Gastroesophageal sphincter (tissue), 4 donors: ENCODE results near the gene NPR1. TPM values are rescaled to one million over a fixed set of nuclear protein-coding genes. Genes with fewer than 3 reads are reported as not detected.
A peak's percentile ranks its signal among the peaks of the same experiment; 100 is the strongest.

Source experiments
- ATAC-seq: fragments of 150-250 bp; one replicate; pipeline ENCODE4 v1.9.1; 2016; ENCODE audit warnings: mild to moderate bottlenecking, moderate library complexity
- H3K27ac ChIP-seq, 4 donors: fragments of 200-600 bp; sonication (generic) in 3 of 4; 1 replicate in 3 of 4; 2 replicates in 1 of 4; pipeline ENCODE4 v1.5.1; 2016 to 2019
- H3K27me3 ChIP-seq: fragments of 200-600 bp; sonication (generic); one replicate; pipeline ENCODE4 v1.5.1; 2019
- H3K36me3 ChIP-seq, 2 donors: fragments of 200-600 bp; sonication (generic); one replicate each; pipeline ENCODE4 v1.5.1; 2019; ENCODE audit warnings: control low read depth in 1 of 2
- H3K4me1 ChIP-seq, 3 donors: fragments of 200-600 bp; sonication (generic); 1 replicate in 2 of 3; 2 replicates in 1 of 3; pipeline ENCODE4 v1.5.1; 2016 to 2019; ENCODE audit warnings: control low read depth in 2 of 3
- H3K4me3 ChIP-seq, 2 donors: fragments of 200-600 bp; sonication (generic); one replicate each; pipeline ENCODE4 v1.5.1; 2019; ENCODE audit warnings: mild to moderate bottlenecking in 1 of 2, moderate library complexity in 1 of 2
- H3K9me3 ChIP-seq, 3 donors: fragments of 200-600 bp; sonication (generic); one replicate each; pipeline ENCODE4 v1.5.1; 2017 to 2019; ENCODE audit warnings: control low read depth in 2 of 3
- EP300 ChIP-seq: sonication (generic); formaldehyde crosslinking; IDR thresholded peaks from one replicate; pipeline ENCODE4 v1.6.1; 2017; ENCODE audit warnings: antibody characterized with exemption, mild to moderate bottlenecking
- POLR2A ChIP-seq, 2 donors: fragments of 450-650 bp; IDR thresholded peaks; one replicate each; pipeline ENCODE4 v1.6.1; 2017; ENCODE audit warnings: antibody characterized with exemption in 2 of 2, mild to moderate bottlenecking in 2 of 2, moderate library complexity in 1 of 2
- POLR2AphosphoS5 ChIP-seq: sonication (generic); formaldehyde crosslinking; IDR thresholded peaks from one replicate; pipeline ENCODE4 v1.6.1; 2017; ENCODE audit warnings: antibody characterized with exemption
- WGBS, 2 donors: methylation state at CpG; one replicate each; pipeline ENCODE4 v1.1.5; 2018; ENCODE audit warnings: low coverage in 1 of 2; 5-methylcytosine and 5-hydroxymethylcytosine counted together
- total RNA-seq, 4 donors: library from RNA; depleted of rRNA; stranded (reverse); fragments of >200 nt; gene quantifications; one replicate each; pipeline ENCODE4 v1.1.0, GENCODE V29; 2016
- TF ChIP-seq, protein P1 (sequence below), 4 experiments: fragments of 200-600 bp in 2 of 4; fragments of 450-650 bp in 2 of 4; sonication (generic) in 1 of 4; IDR thresholded peaks; one replicate each; pipeline ENCODE4 v1.5.1; 2017 to 2019; ENCODE audit warnings: antibody characterized with exemption in 4 of 4, mild to moderate bottlenecking in 2 of 4, moderate library complexity in 2 of 4

NPR1 gene
- total RNA-seq, 4 donors from 2014 or later: 36.7 to 57.0 (median 46.7) TPM

DNA sequence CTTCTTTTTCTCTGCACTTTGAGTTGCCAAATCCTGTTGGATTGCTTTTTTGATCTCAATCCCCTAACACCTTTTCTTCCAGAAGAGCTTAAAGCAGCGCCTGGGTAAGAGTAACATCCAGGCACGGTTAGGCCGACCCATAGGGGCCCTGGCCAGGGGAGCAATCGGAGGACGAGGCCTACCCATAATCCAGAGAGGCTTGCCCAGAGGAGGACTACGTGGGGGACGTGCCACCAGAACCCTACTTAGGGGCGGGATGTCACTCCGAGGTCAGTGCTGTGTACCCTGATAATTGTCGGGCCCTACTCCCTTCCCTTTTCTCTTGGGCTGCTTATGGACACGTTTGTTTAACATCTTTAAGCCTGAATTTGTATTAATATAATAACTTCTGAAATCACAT lies 36.3 kb upstream of the NPR1 start:
- Histone ChIP-seq H3K27me3 (no peaks in the 10 kb centered on the region), H3K4me3 (no peak overlapping the region), H3K27ac (no peak overlapping the region), H3K4me1 (peaks cover 0 to 66% (median 8%) of the 10 kb centered on the region in 3 donors), H3K9me3 (no peaks in the 10 kb centered on the region), H3K36me3 (peaks cover 0 to 100% of the 10 kb centered on the region in 2 donors)
- TF ChIP-seq POLR2AphosphoS5 (no peak), POLR2A (IDR thresholded peaks at IDR 0.05) (no peak), EP300 (no peak)
- TF ChIP-seq, protein P1, sequence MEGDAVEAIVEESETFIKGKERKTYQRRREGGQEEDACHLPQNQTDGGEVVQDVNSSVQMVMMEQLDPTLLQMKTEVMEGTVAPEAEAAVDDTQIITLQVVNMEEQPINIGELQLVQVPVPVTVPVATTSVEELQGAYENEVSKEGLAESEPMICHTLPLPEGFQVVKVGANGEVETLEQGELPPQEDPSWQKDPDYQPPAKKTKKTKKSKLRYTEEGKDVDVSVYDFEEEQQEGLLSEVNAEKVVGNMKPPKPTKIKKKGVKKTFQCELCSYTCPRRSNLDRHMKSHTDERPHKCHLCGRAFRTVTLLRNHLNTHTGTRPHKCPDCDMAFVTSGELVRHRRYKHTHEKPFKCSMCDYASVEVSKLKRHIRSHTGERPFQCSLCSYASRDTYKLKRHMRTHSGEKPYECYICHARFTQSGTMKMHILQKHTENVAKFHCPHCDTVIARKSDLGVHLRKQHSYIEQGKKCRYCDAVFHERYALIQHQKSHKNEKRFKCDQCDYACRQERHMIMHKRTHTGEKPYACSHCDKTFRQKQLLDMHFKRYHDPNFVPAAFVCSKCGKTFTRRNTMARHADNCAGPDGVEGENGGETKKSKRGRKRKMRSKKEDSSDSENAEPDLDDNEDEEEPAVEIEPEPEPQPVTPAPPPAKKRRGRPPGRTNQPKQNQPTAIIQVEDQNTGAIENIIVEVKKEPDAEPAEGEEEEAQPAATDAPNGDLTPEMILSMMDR (IDR thresholded peaks at IDR 0.05): no peak
- ATAC-seq: no peak
- WGBS, 2 donors: 73 to 79% methylated on average over 8 of the region's 11 CpGs

GRCh38 chr1:153643100-153643499 lies 35.4 kb upstream of the NPR1 start:
- TF ChIP-seq POLR2AphosphoS5 (no peak), EP300 (no peak), POLR2A (IDR thresholded peaks at IDR 0.05) (no peak)
- TF ChIP-seq, protein P1 (IDR thresholded peaks at IDR 0.05): no peak
- no peak for ATAC-seq
- no peaks in the 10 kb centered on the region for H3K9me3 ChIP-seq
- peaks cover 0 to 57% (median 8%) of the 10 kb centered on the region in 3 donors for H3K4me1 ChIP-seq
- H3K27me3 ChIP-seq: no peaks in the 10 kb centered on the region
- H3K4me3 ChIP-seq: no peak overlapping the region
- H3K27ac ChIP-seq: peak overlapping the region in 2 of 4 donors; percentile 24 to 53
- WGBS, 2 donors: 83 to 86% methylated on average over 9 to 11 of the region's 11 CpGs
- H3K36me3 ChIP-seq: peaks cover 0 to 91% of the 10 kb centered on the region in 2 donors

DNA sequence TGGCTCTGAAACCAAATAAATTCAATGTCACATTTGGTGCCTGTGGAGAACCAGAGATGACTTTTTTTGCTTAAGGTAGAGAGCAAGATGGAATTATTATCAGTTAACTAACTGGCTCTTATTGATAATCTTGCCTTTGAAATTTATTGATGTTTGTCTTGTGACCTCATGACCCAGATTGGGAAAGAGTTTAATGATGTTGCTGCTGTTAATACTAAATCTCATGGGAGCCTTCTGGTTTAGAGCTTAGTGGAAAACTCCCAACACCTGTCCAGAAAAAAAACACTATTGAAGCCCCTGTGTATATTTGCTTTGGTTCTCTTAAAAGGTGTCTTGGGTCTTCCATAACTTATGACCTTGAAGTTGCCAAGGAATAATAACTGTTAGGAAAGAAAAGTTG lies 34.7 kb upstream of the NPR1 start:
- H3K4me3 ChIP-seq: no peak overlapping the region
- peaks cover 0 to 84% of the 10 kb centered on the region in 2 donors for H3K36me3 ChIP-seq
- H3K27me3 ChIP-seq: no peaks in the 10 kb centered on the region
- peak overlapping the region in 2 of 4 donors; percentile 47 to 53 for H3K27ac ChIP-seq
- TF ChIP-seq EP300 (no peak), POLR2A (IDR thresholded peaks at IDR 0.05) (no peak), POLR2AphosphoS5 (no peak)
- TF ChIP-seq, protein P1 (IDR thresholded peaks at IDR 0.05): no peak
- H3K4me1 ChIP-seq: peaks cover 0 to 51% (median 8%) of the 10 kb centered on the region in 3 donors
- H3K9me3 ChIP-seq: no peaks in the 10 kb centered on the region
- no peak for ATAC-seq

GRCh38 chr1:153646672-153647345 lies 31.7 kb upstream of the NPR1 start:
- WGBS, 2 donors: 83% methylated on average over 4 of the region's 5 CpGs; no CpG with 5 or more reads in 1 of the 2 donors
- Histone ChIP-seq H3K4me1 (peaks cover 0 to 31% (median 8%) of the 10 kb centered on the region in 3 donors), H3K4me3 (no peak overlapping the region), H3K27ac (peak overlapping the region in 2 of 4 donors; percentile 25 to 55), H3K9me3 (no peaks in the 10 kb centered on the region), H3K27me3 (no peaks in the 10 kb centered on the region), H3K36me3 (peaks cover 0 to 54% of the 10 kb centered on the region in 2 donors)
- TF ChIP-seq, protein P1 (IDR thresholded peaks at IDR 0.05): no peak
- no peak for TF ChIP-seq POLR2AphosphoS5
- TF ChIP-seq EP300: no peak
- no peak for TF ChIP-seq POLR2A (IDR thresholded peaks at IDR 0.05)
- ATAC-seq: peak; percentile 60

DNA sequence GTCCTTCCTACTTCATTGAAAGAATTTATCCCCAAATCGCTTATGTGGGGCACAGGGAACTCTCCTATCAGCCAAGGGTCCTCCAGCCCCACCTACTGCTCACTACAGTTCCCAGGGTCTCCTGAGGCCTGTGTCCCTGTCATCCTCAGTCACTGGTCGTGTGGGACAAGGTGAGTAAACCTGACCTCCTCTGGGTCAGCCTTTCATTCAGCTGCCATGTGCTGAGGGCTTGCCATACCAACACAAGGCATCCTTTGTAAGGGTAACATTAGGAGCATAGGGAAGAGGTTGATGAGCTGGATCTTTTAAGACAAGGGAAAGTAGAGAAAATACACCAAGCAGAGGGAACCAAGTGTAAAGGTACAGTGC lies 31.2 kb upstream of the NPR1 start:
- Histone ChIP-seq H3K27me3 (no peaks in the 10 kb centered on the region), H3K4me3 (no peak overlapping the region), H3K4me1 (peaks cover 0 to 31% (median 8%) of the 10 kb centered on the region in 3 donors), H3K36me3 (peaks cover 0 to 49% of the 10 kb centered on the region in 2 donors), H3K27ac (peak overlapping the region in 2 of 4 donors; percentile 25 to 55), H3K9me3 (no peaks in the 10 kb centered on the region)
- TF ChIP-seq EP300: no peak
- TF ChIP-seq POLR2A (IDR thresholded peaks at IDR 0.05): no peak
- no peak for TF ChIP-seq POLR2AphosphoS5
- TF ChIP-seq, protein P1 (IDR thresholded peaks at IDR 0.05): no peak
- WGBS, 2 donors: 51 to 57% methylated on average over 1 to 2 of the region's 2 CpGs
- no peak for ATAC-seq
